Naive thymus-derived CD4-positive, alpha-beta T cell (primary cell): ENCODE results near the gene TYW1. TPM values are rescaled to one million over a fixed set of nuclear protein-coding genes. Genes with fewer than 3 reads are reported as not detected.
"Not testable (repeated sequence)": the region's sequence is repeated elsewhere in the genome, so short reads cannot be mapped to it uniquely, and the experiment has no call there.

Experiments
- ATAC-seq: fragments of 150-1000 bp; cut with Tn5 transposase; 2 replicates; pipeline ENCODE4 v1.10.0; 2021; ENCODE audit warnings: mild to moderate bottlenecking, moderate library complexity
- CTCF ChIA-PET: fragments of 350-600 bp; sonication (Branson Sonifier 250); formaldehyde crosslinking; loops from one replicate; lab custom pipeline; 2021; ENCODE audit warnings: antibody characterized with exemption; lab: Charles Lee
- POLR2A ChIA-PET: fragments of 350-600 bp; sonication (Branson Sonifier 250); formaldehyde crosslinking; loops from one replicate; lab custom pipeline; 2021; ENCODE audit warnings: antibody characterized with exemption, inconsistent platforms; lab: Charles Lee
- DNase-seq, 9 donors: peaks; one replicate each; pipeline versions ENCODE4 v3.0.0 to v3.0.0-alpha.2; 2020 to 2022; ENCODE audit warnings: mixed read lengths in 1 of 9
- H3K27ac ChIP-seq: one replicate; pipeline ENCODE4 v1.7.0; 2013; ENCODE audit warnings: mild to moderate bottlenecking, low read depth, low read length, moderate library complexity
- H3K27me3 ChIP-seq, 2 donors: one replicate each; pipeline ENCODE4 v1.7.0; 2013; ENCODE audit warnings: low read length in 2 of 2, mild to moderate bottlenecking in 2 of 2, moderate library complexity in 2 of 2; ENCODE audit not compliant: control insufficient read depth in 2 of 2, insufficient read depth in 2 of 2
- H3K36me3 ChIP-seq, 3 experiments: 1 replicate in 2 of 3; 2 replicates in 1 of 3; pipeline ENCODE4 v1.7.0; 2013; ENCODE audit warnings: low read length in 3 of 3, mild to moderate bottlenecking in 3 of 3, moderate library complexity in 1 of 3; ENCODE audit not compliant: insufficient read depth in 3 of 3, control insufficient read depth in 2 of 3
- H3K4me1 ChIP-seq, 2 donors: one replicate each; pipeline ENCODE4 v1.7.0; 2013; ENCODE audit warnings: low read length in 2 of 2, mild to moderate bottlenecking in 2 of 2, moderate library complexity in 1 of 2; ENCODE audit not compliant: control insufficient read depth in 2 of 2, insufficient read depth in 2 of 2
- H3K4me3 ChIP-seq: 2 replicates; pipeline ENCODE4 v1.7.0; 2013; ENCODE audit warnings: mild to moderate bottlenecking, low read length
- H3K9me3 ChIP-seq, 3 experiments: 1 replicate in 2 of 3; 2 replicates in 1 of 3; pipeline ENCODE4 v1.7.0; 2013; ENCODE audit warnings: low read length in 3 of 3; ENCODE audit not compliant: control insufficient read depth in 2 of 3
- H3K27ac Mint-ChIP-seq, 9 donors: one replicate each; pipeline ENCODE4 v1.8.0; 2020 to 2022; ENCODE audit warnings: mixed read lengths in 9 of 9, mild to moderate bottlenecking in 8 of 9, moderate library complexity in 5 of 9, inconsistent platforms in 2 of 9
- H3K27me3 Mint-ChIP-seq, 5 donors: one replicate each; pipeline ENCODE4 v1.8.0; 2021 to 2022; ENCODE audit warnings: mixed read lengths in 5 of 5, mild to moderate bottlenecking in 1 of 5
- H3K36me3 Mint-ChIP-seq, 5 donors: one replicate each; pipeline ENCODE4 v1.8.0; 2020 to 2022; ENCODE audit warnings: mixed read lengths in 5 of 5, mild to moderate bottlenecking in 3 of 5, inconsistent platforms in 1 of 5
- H3K4me1 Mint-ChIP-seq, 7 donors: one replicate each; pipeline ENCODE4 v1.8.0; 2020 to 2022; ENCODE audit warnings: mixed read lengths in 7 of 7, mild to moderate bottlenecking in 3 of 7, inconsistent platforms in 1 of 7
- H3K4me3 Mint-ChIP-seq, 10 donors: one replicate each; pipeline ENCODE4 v1.8.0; 2020 to 2022; ENCODE audit warnings: mild to moderate bottlenecking in 10 of 10, mixed read lengths in 10 of 10, moderate library complexity in 6 of 10, inconsistent platforms in 2 of 10
- H3K9me3 Mint-ChIP-seq, 11 donors: one replicate each; pipeline ENCODE4 v1.8.0; 2020 to 2022; ENCODE audit warnings: mixed read lengths in 11 of 11, mild to moderate bottlenecking in 4 of 11, inconsistent platforms in 1 of 11, moderate library complexity in 1 of 11
- intact Hi-C, 2 donors: fragments of 100-400 bp; cut with micrococcal nuclease; formaldehyde crosslinking; loops; one replicate each; pipeline ENCODE4 v1.15.1; 2023
- polyA plus RNA-seq, 2 donors: library from polyadenylated mRNA; unstranded; fragments of 300-500 nt; fragmentation: Illumina TruSeq; gene quantifications; one replicate each; pipeline ENCODE4 v1.2.3, GENCODE V29; 2021
- total RNA-seq, 6 experiments: library from RNA in 5 of 6; stranded (reverse) in 5 of 6; gene quantifications; 1 replicate in 5 of 6; 2 replicates in 1 of 6; pipeline ENCODE4 v1.2.3 and lab custom pipeline; 2021 to 2026

The TYW1 gene
- total RNA-seq, result 10 to 100 TPM; 20.2 to 29.4 (median 25.3) TPM
- polyA plus RNA-seq, result 10 to 100 TPM; 20.7 to 25.0 TPM
- 59.2 reads per million, percentile 74 among the genes with 10 or more reads in this experiment for total RNA-seq (lab: John Stamatoyannopoulos, UW)

GRCh38 chr7:66996444-66997191, at the start of gene TYW1:
TYW1 (plus strand) TSS chr7:66996833; CDS start chr7:66996979, 146 bp downstream.
- POLR2A ChIA-PET, result interaction anchor here (0.7 to 3.6 kb wide), 9 partner anchors 10 to 1247 kb away, joined by 3 to 34 read pairs (median 3); partner anchors contain the start of genes RABGEF1 and TMEM248
- intact Hi-C loops, result loop anchor here (1.0 to 10.0 kb wide), 21 partner anchors 75 to 1959 kb away; partner anchors contain the start of genes RABGEF1 (in 2 of the 2), VKORC1L1 (in 2 of the 2), KCTD7 (in 1 of the 2) and TMEM248 (in 1 of the 2)
- not testable (repeated sequence) for H3K9me3 Mint-ChIP-seq, H3K27me3 ChIP-seq, H3K9me3 ChIP-seq, H3K27me3 Mint-ChIP-seq
- ATAC-seq (peak; percentile 89), DNase-seq (peak; percentile 90 to 99 (median 98))
- peak within 1 kb of the TSS; percentile 89 for H3K4me3 ChIP-seq
- H3K4me3 Mint-ChIP-seq, result peak within 1 kb of the TSS; percentile 90 to 100 (median 99)
- H3K4me1 ChIP-seq, result peaks cover 15 to 16% of the 10 kb centered on the region in 2 donors
- H3K27ac Mint-ChIP-seq, result peak within 1 kb of the TSS; percentile 96 to 100 (median 99)
- CTCF ChIA-PET, result interaction anchor here (0.8 kb wide), 1 partner anchor 132 kb away, joined by 3 read pairs; no protein-coding TSS in a partner anchor
- H3K4me1 Mint-ChIP-seq, result peaks cover 12 to 50% (median 37%) of the 10 kb centered on the region in 7 donors
- peak within 1 kb of the TSS; percentile 82 for H3K27ac ChIP-seq
- H3K36me3 ChIP-seq, result peaks cover 0 to 39% (median 3%) of the 10 kb centered on the region in 3 experiments
- peaks cover 4 to 17% (median 16%) of the 10 kb centered on the region in 5 donors for H3K36me3 Mint-ChIP-seq

- Mint-ChIP-seq H3K4me1 (no peaks in the 10 kb centered on the region), H3K9me3 (no peaks in the 10 kb centered on the region), H3K4me3 (no peak overlapping the region), H3K27ac (peak overlapping the region in 1 of 9 donors; percentile 48), H3K27me3 (no peaks in the 10 kb centered on the region), H3K36me3 (peaks cover 0 to 42% (median 13%) of the 10 kb centered on the region in 5 donors)
- intact Hi-C loops, result no loop called here
- DNase-seq (no peak), ATAC-seq (no peak)
- POLR2A ChIA-PET, result no interaction called here
- Histone ChIP-seq H3K27me3 (no peaks in the 10 kb centered on the region), H3K36me3 (peaks cover 26 to 84% (median 33%) of the 10 kb centered on the region in 3 experiments), H3K4me3 (no peak overlapping the region), H3K9me3 (no peaks in the 10 kb centered on the region), H3K4me1 (no peaks in the 10 kb centered on the region), H3K27ac (no peak overlapping the region)
- CTCF ChIA-PET, result no interaction called here
These were observed 48.0 kb upstream of the TYW1 start for GRCh38 chr7:66948480-66949109.

GRCh38 chr7:66950311-66950710, 46.3 kb upstream of the TYW1 start:
- ATAC-seq, result no peak
- no peaks in the 10 kb centered on the region for H3K4me1 Mint-ChIP-seq
- ChIA-PET POLR2A (no interaction called here), CTCF (no interaction called here)
- Histone ChIP-seq H3K36me3 (peaks cover 32 to 83% (median 33%) of the 10 kb centered on the region in 3 experiments), H3K27me3 (no peaks in the 10 kb centered on the region), H3K4me1 (no peaks in the 10 kb centered on the region), H3K27ac (no peak overlapping the region), H3K9me3 (no peaks in the 10 kb centered on the region), H3K4me3 (no peak overlapping the region)
- peak overlapping the region in 1 of 9 donors; percentile 32 for H3K27ac Mint-ChIP-seq
- intact Hi-C loops, result no loop called here
- H3K9me3 Mint-ChIP-seq, result no peaks in the 10 kb centered on the region
- no peak for DNase-seq
- no peak overlapping the region for H3K4me3 Mint-ChIP-seq
- H3K36me3 Mint-ChIP-seq, result peaks cover 0 to 38% (median 10%) of the 10 kb centered on the region in 5 donors
- no peaks in the 10 kb centered on the region for H3K27me3 Mint-ChIP-seq

- ATAC-seq (no peak), DNase-seq (no peak)
- H3K4me1 Mint-ChIP-seq, result no peaks in the 10 kb centered on the region
- Histone ChIP-seq H3K4me1 (no peaks in the 10 kb centered on the region), H3K36me3 (peaks cover 32 to 84% (median 33%) of the 10 kb centered on the region in 3 experiments), H3K27ac (no peak overlapping the region), H3K9me3 (no peaks in the 10 kb centered on the region), H3K27me3 (no peaks in the 10 kb centered on the region), H3K4me3 (no peak overlapping the region)
- intact Hi-C loops, result no loop called here
- no peak overlapping the region for H3K27ac Mint-ChIP-seq
- peaks cover 0 to 40% (median 11%) of the 10 kb centered on the region in 5 donors for H3K36me3 Mint-ChIP-seq
- no peaks in the 10 kb centered on the region for H3K27me3 Mint-ChIP-seq
- no peak overlapping the region for H3K4me3 Mint-ChIP-seq
- POLR2A ChIA-PET, result no interaction called here
- CTCF ChIA-PET, result no interaction called here
- no peaks in the 10 kb centered on the region for H3K9me3 Mint-ChIP-seq
These were observed 45.9 kb upstream of the TYW1 start for GRCh38 chr7:66950763-66951162.

GRCh38 chr7:66952343-66953043, 44.1 kb upstream of the TYW1 start:
- Mint-ChIP-seq H3K4me1 (no peaks in the 10 kb centered on the region), H3K27me3 (no peaks in the 10 kb centered on the region), H3K4me3 (no peak overlapping the region), H3K9me3 (no peaks in the 10 kb centered on the region), H3K36me3 (peaks cover 0 to 54% (median 19%) of the 10 kb centered on the region in 5 donors), H3K27ac (peak overlapping the region in 4 of 9 donors; percentile 30 to 72 (median 52))
- CTCF ChIA-PET, result no interaction called here
- ATAC-seq (no peak), DNase-seq (no peak)
- peaks cover 30 to 90% (median 32%) of the 10 kb centered on the region in 3 experiments for H3K36me3 ChIP-seq
- no peak overlapping the region for H3K4me3 ChIP-seq
- intact Hi-C loops, result no loop called here
- no peaks in the 10 kb centered on the region for H3K9me3 ChIP-seq
- H3K4me1 ChIP-seq, result no peaks in the 10 kb centered on the region
- POLR2A ChIA-PET, result interaction anchor here (0.5 kb wide), 1 partner anchor 25 kb away, joined by 3 read pairs; no protein-coding TSS in a partner anchor
- no peak overlapping the region for H3K27ac ChIP-seq
- H3K27me3 ChIP-seq, result no peaks in the 10 kb centered on the region

GRCh38 chr7:66953044-66953427, 43.6 kb upstream of the TYW1 start:
- ATAC-seq (no peak), DNase-seq (no peak)
- H3K9me3 ChIP-seq, result no peaks in the 10 kb centered on the region
- Mint-ChIP-seq H3K4me1 (no peaks in the 10 kb centered on the region), H3K27ac (peak overlapping the region in 2 of 9 donors; percentile 8 to 50), H3K4me3 (no peak overlapping the region), H3K36me3 (peaks cover 0 to 56% (median 21%) of the 10 kb centered on the region in 5 donors), H3K9me3 (no peaks in the 10 kb centered on the region), H3K27me3 (no peaks in the 10 kb centered on the region)
- H3K27ac ChIP-seq, result no peak overlapping the region
- H3K36me3 ChIP-seq, result peaks cover 28 to 91% (median 30%) of the 10 kb centered on the region in 3 experiments
- H3K4me1 ChIP-seq, result no peaks in the 10 kb centered on the region
- ChIA-PET CTCF (no interaction called here), POLR2A (no interaction called here)
- intact Hi-C loops, result no loop called here
- no peaks in the 10 kb centered on the region for H3K27me3 ChIP-seq
- H3K4me3 ChIP-seq, result no peak overlapping the region
